Gastrocnemius medialis (tissue), 4 donors: Measurements from ENCODE around the gene PAPPA.

Experiments
- POLR2A ChIP-seq, 2 donors: fragments of 450-650 bp; IDR thresholded peaks; one replicate each; pipeline ENCODE4 v1.6.1; 2017; ENCODE audit warnings: antibody characterized with exemption in 2 of 2, mild to moderate bottlenecking in 2 of 2, moderate library complexity in 2 of 2
- TF ChIP-seq, protein P1 (sequence below), 5 experiments: fragments of 450-650 bp in 3 of 5; fragments of 200-600 bp in 2 of 5; sonication (generic) in 2 of 5; IDR thresholded peaks in 4 of 5; conservative IDR thresholded peaks in 1 of 5; 1 replicate in 4 of 5; 2 replicates in 1 of 5; pipeline ENCODE4 v1.5.1; 2016 to 2019; ENCODE audit warnings: antibody characterized with exemption in 5 of 5, mild to moderate bottlenecking in 3 of 5, moderate library complexity in 3 of 5

DNA sequence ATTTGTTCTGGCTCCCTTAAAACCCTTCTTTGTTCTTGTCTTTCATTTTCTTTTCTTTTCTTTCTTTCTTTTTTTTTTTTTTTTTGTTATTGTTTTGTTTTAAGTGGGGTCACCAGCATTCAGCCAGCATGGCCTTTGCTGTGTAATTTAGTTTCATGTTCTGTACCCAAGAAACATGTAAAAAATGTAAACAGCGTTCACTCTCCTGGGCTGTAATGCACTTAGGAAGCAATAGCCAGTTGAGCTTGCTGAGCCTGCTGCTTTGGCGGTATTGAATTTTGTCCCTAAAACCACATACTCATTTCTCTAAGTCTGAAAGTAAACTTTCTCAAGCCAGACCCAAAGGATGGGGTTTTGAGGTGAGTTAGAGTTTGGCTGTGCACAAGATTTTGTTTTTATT, 158.6 kb downstream of the PAPPA start:
- TF ChIP-seq, protein P1, sequence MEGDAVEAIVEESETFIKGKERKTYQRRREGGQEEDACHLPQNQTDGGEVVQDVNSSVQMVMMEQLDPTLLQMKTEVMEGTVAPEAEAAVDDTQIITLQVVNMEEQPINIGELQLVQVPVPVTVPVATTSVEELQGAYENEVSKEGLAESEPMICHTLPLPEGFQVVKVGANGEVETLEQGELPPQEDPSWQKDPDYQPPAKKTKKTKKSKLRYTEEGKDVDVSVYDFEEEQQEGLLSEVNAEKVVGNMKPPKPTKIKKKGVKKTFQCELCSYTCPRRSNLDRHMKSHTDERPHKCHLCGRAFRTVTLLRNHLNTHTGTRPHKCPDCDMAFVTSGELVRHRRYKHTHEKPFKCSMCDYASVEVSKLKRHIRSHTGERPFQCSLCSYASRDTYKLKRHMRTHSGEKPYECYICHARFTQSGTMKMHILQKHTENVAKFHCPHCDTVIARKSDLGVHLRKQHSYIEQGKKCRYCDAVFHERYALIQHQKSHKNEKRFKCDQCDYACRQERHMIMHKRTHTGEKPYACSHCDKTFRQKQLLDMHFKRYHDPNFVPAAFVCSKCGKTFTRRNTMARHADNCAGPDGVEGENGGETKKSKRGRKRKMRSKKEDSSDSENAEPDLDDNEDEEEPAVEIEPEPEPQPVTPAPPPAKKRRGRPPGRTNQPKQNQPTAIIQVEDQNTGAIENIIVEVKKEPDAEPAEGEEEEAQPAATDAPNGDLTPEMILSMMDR (IDR thresholded peaks at IDR 0.05 in 4 of 5, conservative IDR thresholded peaks at IDR 0.05 in 1 of 5) = no peak
- TF ChIP-seq POLR2A (IDR thresholded peaks at IDR 0.05) = no peak
